ENCODE data around the gene MTG1. TPM values are rescaled to one million over a fixed set of nuclear protein-coding genes. Genes with fewer than 3 reads are reported as not detected.

MTG1 gene
- total and polyA plus RNA-seq, 7 donors: 14.0 to 63.6 (median 27.6) TPM

GRCh38 chr10:133419211-133419950 lies 25.4 kb downstream of the MTG1 start:
- no peak for DNase-seq
- peaks cover 0 to 10% (median 8%) of the 10 kb centered on the region in 4 donors for H3K4me1 ChIP-seq
- no peak overlapping the region for H3K4me3 ChIP-seq
- H3K9me3 ChIP-seq: no peaks in the 10 kb centered on the region
- 94 to 95% methylated on average over 34 of the region's 34 CpGs for WGBS, 2 donors
- H3K36me3 ChIP-seq: peaks cover 16 to 37% (median 19%) of the 10 kb centered on the region in 4 donors
- TF ChIP-seq POLR2A (IDR thresholded peaks at IDR 0.05) (no peak), EP300 (IDR thresholded peaks at IDR 0.05) (no peak), POLR2AphosphoS5 (IDR thresholded peaks at IDR 0.05) (no peak)
- TF ChIP-seq, protein P1, sequence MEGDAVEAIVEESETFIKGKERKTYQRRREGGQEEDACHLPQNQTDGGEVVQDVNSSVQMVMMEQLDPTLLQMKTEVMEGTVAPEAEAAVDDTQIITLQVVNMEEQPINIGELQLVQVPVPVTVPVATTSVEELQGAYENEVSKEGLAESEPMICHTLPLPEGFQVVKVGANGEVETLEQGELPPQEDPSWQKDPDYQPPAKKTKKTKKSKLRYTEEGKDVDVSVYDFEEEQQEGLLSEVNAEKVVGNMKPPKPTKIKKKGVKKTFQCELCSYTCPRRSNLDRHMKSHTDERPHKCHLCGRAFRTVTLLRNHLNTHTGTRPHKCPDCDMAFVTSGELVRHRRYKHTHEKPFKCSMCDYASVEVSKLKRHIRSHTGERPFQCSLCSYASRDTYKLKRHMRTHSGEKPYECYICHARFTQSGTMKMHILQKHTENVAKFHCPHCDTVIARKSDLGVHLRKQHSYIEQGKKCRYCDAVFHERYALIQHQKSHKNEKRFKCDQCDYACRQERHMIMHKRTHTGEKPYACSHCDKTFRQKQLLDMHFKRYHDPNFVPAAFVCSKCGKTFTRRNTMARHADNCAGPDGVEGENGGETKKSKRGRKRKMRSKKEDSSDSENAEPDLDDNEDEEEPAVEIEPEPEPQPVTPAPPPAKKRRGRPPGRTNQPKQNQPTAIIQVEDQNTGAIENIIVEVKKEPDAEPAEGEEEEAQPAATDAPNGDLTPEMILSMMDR (IDR thresholded peaks at IDR 0.05): no peak
- intact Hi-C loops (cut with DNase I): no loop called here
- no peak overlapping the region for H3K27ac ChIP-seq
- peaks cover 6 to 18% (median 9%) of the 10 kb centered on the region in 3 donors for H3K27me3 ChIP-seq

DNA sequence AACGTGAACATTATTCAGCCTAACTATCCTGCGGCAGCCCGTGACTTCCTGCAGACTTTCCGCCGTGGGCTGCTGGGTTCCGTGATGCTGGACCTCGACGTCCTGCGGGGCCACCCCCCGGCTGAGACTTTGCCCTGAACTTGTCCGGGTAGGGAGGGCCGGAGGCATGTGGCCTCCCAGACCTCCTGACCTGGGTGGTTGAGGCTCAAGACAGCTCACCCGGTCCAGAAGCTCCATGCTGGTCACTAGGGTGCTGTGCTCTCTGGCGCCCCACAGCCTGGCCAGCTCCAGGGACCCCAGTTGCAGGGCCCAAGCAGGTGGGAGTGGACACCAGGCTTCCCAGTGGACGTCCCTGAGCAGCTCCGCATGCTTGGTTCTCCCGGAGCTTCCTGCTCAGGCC lies 26.1 kb downstream of the MTG1 start:
- Histone ChIP-seq H3K36me3 (peaks cover 16 to 35% (median 17%) of the 10 kb centered on the region in 4 donors), H3K27ac (no peak overlapping the region), H3K4me3 (no peak overlapping the region), H3K27me3 (peaks cover 6 to 18% (median 9%) of the 10 kb centered on the region in 3 donors), H3K9me3 (no peaks in the 10 kb centered on the region), H3K4me1 (peaks cover 0 to 10% (median 8%) of the 10 kb centered on the region in 4 donors)
- WGBS, 2 donors: 92 to 94% methylated on average over 17 of the region's 17 CpGs
- intact Hi-C loops (cut with DNase I): no loop called here
- no peak for DNase-seq
- TF ChIP-seq, protein P1 (IDR thresholded peaks at IDR 0.05): no peak
- TF ChIP-seq EP300 (IDR thresholded peaks at IDR 0.05): no peak
- no peak for TF ChIP-seq POLR2AphosphoS5 (IDR thresholded peaks at IDR 0.05)
- no peak for TF ChIP-seq POLR2A (IDR thresholded peaks at IDR 0.05)

GRCh38 chr10:133420579-133420978 lies 26.6 kb downstream of the MTG1 start:
- 90 to 98% methylated on average over 6 of the region's 6 CpGs for WGBS, 2 donors
- Histone ChIP-seq H3K36me3 (peaks cover 13 to 35% (median 17%) of the 10 kb centered on the region in 4 donors), H3K27ac (no peak overlapping the region), H3K4me3 (no peak overlapping the region), H3K4me1 (peaks cover 0 to 10% (median 8%) of the 10 kb centered on the region in 4 donors), H3K9me3 (no peaks in the 10 kb centered on the region), H3K27me3 (peaks cover 6 to 18% (median 9%) of the 10 kb centered on the region in 3 donors)
- intact Hi-C loops (cut with DNase I): no loop called here
- no peak for DNase-seq
- TF ChIP-seq EP300 (IDR thresholded peaks at IDR 0.05) (no peak), POLR2A (IDR thresholded peaks at IDR 0.05) (no peak), POLR2AphosphoS5 (IDR thresholded peaks at IDR 0.05) (no peak)
- TF ChIP-seq, protein P1 (IDR thresholded peaks at IDR 0.05): no peak

DNA sequence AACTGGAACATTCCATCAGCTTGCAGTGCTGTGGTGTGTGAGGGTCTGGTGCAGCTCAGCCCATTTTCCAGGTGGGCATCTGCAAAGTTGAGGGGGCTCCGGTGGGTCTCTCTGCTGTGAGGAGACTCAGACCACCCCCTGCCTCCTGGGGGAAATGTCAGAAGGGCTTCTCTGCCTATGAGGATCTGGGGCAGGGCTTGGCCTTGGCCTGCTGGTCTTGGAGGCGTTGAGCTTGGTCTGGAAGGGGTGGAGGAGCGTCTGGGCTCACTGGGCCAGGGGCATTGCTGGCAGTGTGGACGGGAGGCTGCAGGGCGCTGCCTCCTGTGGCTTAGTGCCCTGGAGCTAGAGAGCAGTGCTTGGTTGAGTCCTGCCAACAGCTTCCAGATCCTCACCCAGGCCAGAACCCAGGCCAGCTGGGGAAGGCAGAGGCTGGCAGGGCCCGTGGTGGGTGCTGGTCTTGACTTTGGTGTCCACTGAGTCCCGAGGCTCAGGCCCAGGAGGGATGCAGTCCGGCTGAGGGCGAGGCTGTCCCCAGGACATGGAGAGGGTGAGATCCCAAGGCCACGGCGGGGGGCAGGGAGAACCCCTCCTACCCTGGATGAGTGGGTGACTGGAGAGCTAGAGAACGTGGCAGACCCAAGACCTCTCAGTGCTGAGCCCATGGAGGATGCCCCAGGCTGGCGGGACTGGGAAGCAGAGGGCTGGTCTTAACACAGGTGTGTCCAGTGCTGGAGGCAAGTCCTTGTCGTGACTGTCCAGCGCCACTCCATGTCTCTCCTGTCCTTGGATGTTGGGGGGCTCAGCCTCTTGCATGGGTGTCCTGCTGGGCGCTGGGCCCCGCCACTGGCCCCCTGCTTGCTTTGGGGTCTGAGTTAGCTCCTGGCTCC lies 27.6 kb downstream of the MTG1 start:
- H3K36me3 ChIP-seq: peaks cover 13 to 35% (median 17%) of the 10 kb centered on the region in 4 donors
- peaks cover 0 to 10% (median 8%) of the 10 kb centered on the region in 4 donors for H3K4me1 ChIP-seq
- H3K4me3 ChIP-seq: no peak overlapping the region
- intact Hi-C loops (cut with DNase I): no loop called here
- TF ChIP-seq POLR2A (IDR thresholded peaks at IDR 0.05): no peak
- TF ChIP-seq, protein P1 (IDR thresholded peaks at IDR 0.05): no peak
- TF ChIP-seq EP300 (IDR thresholded peaks at IDR 0.05): no peak
- no peak for TF ChIP-seq POLR2AphosphoS5 (IDR thresholded peaks at IDR 0.05)
- H3K27me3 ChIP-seq: peaks cover 6 to 18% (median 9%) of the 10 kb centered on the region in 3 donors
- no peaks in the 10 kb centered on the region for H3K9me3 ChIP-seq
- no peak overlapping the region for H3K27ac ChIP-seq
- no peak for DNase-seq
- WGBS, 2 donors: 78 to 85% methylated on average over 16 to 17 of the region's 17 CpGs

Data from sigmoid colon (tissue), 7 donors.